NCI-H1930 (cell line): ENCODE measurements around the gene ARID1B.
"Not testable (repeated sequence)": the region's sequence is repeated elsewhere in the genome, so short reads cannot be mapped to it uniquely, and the experiment has no call there.

ENCODE experiments used
- DNase-seq, 2 experiments: peaks; one replicate each; lab custom pipeline; 2025; lab: John Stamatoyannopoulos, UW

The ARID1B gene

GRCh38 chr6:156963712-156964700, 186.8 kb downstream of the ARID1B start:
- DNase-seq: no peak

- DNase-seq: no peak
These were observed 190.7 kb downstream of the ARID1B start for GRCh38 chr6:156967852-156968251.

- no peak for DNase-seq
These were observed 192.1 kb downstream of the ARID1B start for GRCh38 chr6:156969233-156969632.

- DNase-seq: no peak
These were observed 193.5 kb downstream of the ARID1B start for GRCh38 chr6:156970595-156971112.

- DNase-seq: no peak
These were observed 194.1 kb downstream of the ARID1B start for GRCh38 chr6:156971153-156971885.

GRCh38 chr6:156972145-156972544, 195.0 kb downstream of the ARID1B start:
- no peak for DNase-seq

GRCh38 chr6:156974830-156975261, 197.7 kb downstream of the ARID1B start:
- no peak for DNase-seq

- no peak for DNase-seq
These were observed 198.2 kb downstream of the ARID1B start for GRCh38 chr6:156975414-156975813.

GRCh38 chr6:156976216-156977127, 199.3 kb downstream of the ARID1B start:
- no peak for DNase-seq

GRCh38 chr6:156977527-156978291, 200.5 kb downstream of the ARID1B start:
- no peak for DNase-seq

GRCh38 chr6:156978948-156979347, 201.8 kb downstream of the ARID1B start:
- no peak for DNase-seq

- DNase-seq: no peak
These were observed 203.3 kb downstream of the ARID1B start for GRCh38 chr6:156980515-156980914.

- no peak for DNase-seq
These were observed 203.8 kb downstream of the ARID1B start for GRCh38 chr6:156980948-156981347.

- no peak for DNase-seq
These were observed 205.0 kb downstream of the ARID1B start for GRCh38 chr6:156982168-156982567.

- DNase-seq: not testable (repeated sequence)
These were observed 205.7 kb downstream of the ARID1B start for GRCh38 chr6:156982864-156983263.

- no peak for DNase-seq
These were observed 207.1 kb downstream of the ARID1B start for GRCh38 chr6:156984178-156984738.

- DNase-seq: no peak
These were observed 208.1 kb downstream of the ARID1B start for GRCh38 chr6:156985309-156985708.

- no peak for DNase-seq
These were observed 211.3 kb downstream of the ARID1B start for GRCh38 chr6:156988276-156989158.

- no peak for DNase-seq
These were observed 212.1 kb downstream of the ARID1B start for GRCh38 chr6:156989159-156989806.
